Heart left ventricle (tissue), 13 donors: ENCODE measurements around the gene ZNF454.

Experiments used
- POLR2A ChIP-seq, 2 donors: fragments of 450-650 bp; IDR thresholded peaks; one replicate each; pipeline ENCODE4 v1.6.1; 2017; ENCODE audit warnings: antibody characterized with exemption in 2 of 2, mild to moderate bottlenecking in 2 of 2, moderate library complexity in 2 of 2
- TF ChIP-seq, protein P1 (sequence below), 12 donors: fragments of 200-600 bp; sonication (generic) in 4 of 12; IDR thresholded peaks; one replicate each; pipeline versions ENCODE4 v1.5.0 to v1.8.0; 2018 to 2022; ENCODE audit warnings: antibody characterized with exemption in 12 of 12, mild to moderate bottlenecking in 5 of 12
- donor health status: ischemic (EF 13 %, LVEDD 7.1; RV severe dilation, severe dysfunction).
- donor health status: DM: no; HTN: yes; CAD: no.
- donor health status: DM: no; HTN: no; CAD: no.
- donor health status: ischemic (EF 25% LVEDD 6.9; RV normal size, moderate dysfunction).
- donor health status: ischemic (EF 25% LVEDD 5.7; RV mildly dilated, moderate dysfunction).
- donor health status: ischemic (EF 35%, LVEDD 5.7; RV mildly dilated, moderate dysfunction).
- donor health status: nonischemic (EF 11% LVEDD 7.7; RV severe dilation, severe dysfunction).
- donor health status: DM: yes; HTN: yes; CAD: no.
- donor health status: PGD.
- donor health status: ischemic (EF 29% LVEDD 5.4; RV normal size, mild dysfunction).
- donor health status: nonischemic (EF 23%, LVEDD 6.1; RV moderate dilation, normal function).

GRCh38 chr5:178991190-178992145, 50.5 kb downstream of the ZNF454 start:
- TF ChIP-seq POLR2A (IDR thresholded peaks at IDR 0.05), result no peak
- TF ChIP-seq, protein P1, sequence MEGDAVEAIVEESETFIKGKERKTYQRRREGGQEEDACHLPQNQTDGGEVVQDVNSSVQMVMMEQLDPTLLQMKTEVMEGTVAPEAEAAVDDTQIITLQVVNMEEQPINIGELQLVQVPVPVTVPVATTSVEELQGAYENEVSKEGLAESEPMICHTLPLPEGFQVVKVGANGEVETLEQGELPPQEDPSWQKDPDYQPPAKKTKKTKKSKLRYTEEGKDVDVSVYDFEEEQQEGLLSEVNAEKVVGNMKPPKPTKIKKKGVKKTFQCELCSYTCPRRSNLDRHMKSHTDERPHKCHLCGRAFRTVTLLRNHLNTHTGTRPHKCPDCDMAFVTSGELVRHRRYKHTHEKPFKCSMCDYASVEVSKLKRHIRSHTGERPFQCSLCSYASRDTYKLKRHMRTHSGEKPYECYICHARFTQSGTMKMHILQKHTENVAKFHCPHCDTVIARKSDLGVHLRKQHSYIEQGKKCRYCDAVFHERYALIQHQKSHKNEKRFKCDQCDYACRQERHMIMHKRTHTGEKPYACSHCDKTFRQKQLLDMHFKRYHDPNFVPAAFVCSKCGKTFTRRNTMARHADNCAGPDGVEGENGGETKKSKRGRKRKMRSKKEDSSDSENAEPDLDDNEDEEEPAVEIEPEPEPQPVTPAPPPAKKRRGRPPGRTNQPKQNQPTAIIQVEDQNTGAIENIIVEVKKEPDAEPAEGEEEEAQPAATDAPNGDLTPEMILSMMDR (IDR thresholded peaks at IDR 0.05), result no peak
